Stimulated activated CD4-positive, alpha-beta T cell treated with anti-CD3 and anti-CD28 coated beads, Interleukin-12 subunit alpha, Interleukin-12 subunit beta, amount 100 ng/mL, for 4 hours (primary cell): Measurements from ENCODE around the gene PTGDS.

Experiments
- DNase-seq: peaks from one replicate; pipeline ENCODE4 v3.0.0-alpha.2; 2020

Gene PTGDS

DNA sequence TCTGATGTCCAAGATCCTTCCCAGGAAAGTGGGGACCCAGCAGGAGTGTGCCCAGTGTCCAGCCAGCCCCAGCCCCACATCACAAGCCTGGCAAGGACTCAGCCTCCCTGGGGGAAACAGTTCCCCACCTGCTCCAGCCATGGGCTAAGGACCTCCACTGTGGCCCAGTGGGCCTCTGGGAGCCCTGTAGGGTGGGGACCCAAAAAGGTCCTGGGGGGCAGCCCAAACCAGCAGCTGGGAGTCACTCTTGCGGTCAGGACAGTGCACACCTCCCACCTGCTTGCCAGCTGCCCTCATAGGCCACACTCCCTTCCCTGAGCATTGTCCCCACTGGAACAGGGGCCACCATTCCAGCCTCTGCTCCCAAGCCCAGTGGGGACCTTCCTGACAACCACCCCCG, 49.1 kb downstream of the PTGDS start:
- DNase-seq, result no peak

- no peak for DNase-seq
Observed at GRCh38 chr9:137026828-137027227, 49.5 kb downstream of the PTGDS start.

GRCh38 chr9:137027369-137028262, 50.3 kb downstream of the PTGDS start, which contains the start of gene ABCA2:
Gene ABCA2, minus strand, starts transcription at chr9:137028237. Its CDS starts 97 bp downstream, at chr9:137028140.
- no peak for DNase-seq

DNA sequence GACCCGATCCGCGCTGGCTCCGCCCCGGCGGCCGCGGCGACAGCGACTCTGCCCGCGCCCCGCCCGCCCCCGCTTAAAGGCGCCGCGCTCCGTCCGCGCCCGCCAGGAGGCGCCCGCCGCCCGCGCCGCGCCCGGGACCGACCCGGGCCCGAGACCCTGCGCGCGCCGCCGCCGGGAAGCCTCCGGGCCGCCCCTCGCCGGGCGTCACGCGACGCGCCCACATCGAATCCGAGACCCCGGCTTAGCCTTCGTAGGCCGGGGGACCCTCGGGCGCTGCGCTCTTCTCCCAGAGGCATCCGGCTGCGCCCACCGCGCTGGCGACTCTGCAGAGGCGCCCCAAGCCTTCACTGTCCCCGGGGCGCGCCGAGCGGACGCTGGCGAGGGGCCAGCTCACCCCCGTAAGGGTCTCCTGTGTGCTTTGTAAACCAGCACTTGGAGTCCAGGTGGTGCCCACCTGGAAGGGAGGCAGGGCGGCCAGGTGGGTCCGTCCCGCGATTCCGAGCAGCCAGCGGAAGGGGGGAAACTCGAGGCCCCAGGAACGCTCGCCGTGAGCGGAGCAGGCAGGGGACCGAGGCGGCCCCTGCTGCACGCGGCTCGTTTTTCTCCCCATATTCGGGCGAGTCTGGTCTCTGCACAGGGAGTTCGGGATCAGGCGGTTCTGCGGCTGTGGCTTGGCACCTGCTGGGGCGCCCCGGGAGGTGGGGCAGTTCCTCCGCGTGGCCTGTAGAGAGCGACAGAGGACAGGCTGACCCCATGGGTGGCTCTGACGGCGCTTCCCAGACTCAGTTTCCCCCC, 51.2 kb downstream of the PTGDS start:
- DNase-seq, result peak; percentile 68

DNA sequence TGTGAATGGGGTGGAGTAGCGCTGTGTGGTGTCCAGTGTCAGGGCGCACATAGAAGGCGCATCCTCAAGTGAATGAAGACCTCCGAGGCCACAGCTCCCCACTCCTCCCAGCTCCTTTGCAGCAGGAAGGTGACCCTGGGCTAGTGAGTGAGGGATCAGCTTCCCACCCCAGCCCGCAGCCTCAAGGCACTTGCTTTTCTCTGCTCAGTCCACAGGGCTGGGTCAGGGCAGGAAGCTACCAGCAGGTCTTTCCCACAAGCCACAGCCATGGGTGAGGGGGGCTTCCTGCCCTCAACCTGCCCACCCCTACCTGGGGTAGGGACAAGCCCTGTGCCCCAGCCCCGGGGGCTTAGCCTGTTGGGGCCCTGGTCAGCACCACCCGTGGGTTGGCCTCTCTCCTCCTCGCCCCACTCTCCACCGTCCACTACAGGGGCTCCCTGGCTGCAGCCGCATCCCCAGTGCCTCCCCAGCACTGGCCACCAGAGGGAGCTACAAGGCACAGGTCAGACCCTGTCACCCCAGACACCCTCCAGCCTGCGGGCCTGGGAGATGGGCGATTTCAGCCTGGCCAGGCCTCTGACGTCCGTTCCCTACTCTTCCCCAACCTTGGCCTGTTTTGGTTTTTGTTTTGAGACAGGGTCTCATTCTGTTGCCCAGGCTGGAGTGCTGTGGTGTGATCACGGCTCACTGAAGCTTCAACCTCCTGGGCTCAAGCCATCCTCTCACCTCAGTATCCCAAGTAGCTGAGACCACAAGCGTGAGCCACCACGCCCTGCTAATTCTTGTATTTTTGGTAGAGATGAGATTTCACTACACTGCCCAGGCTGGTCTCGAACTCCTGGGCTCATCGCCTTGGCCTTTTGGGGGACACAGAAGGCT, 52.0 kb downstream of the PTGDS start:
- peak; percentile 77 for DNase-seq

GRCh38 chr9:137030006-137030405, 52.7 kb downstream of the PTGDS start:
- no peak for DNase-seq

- no peak for DNase-seq
Observed at GRCh38 chr9:137030538-137031527, 53.5 kb downstream of the PTGDS start.
